DOHH2 (cell line): Measurements from ENCODE around the gene POU2F1.

Experiments
- H3F3A ChIP-seq: fragments of 200-600 bp; sonication (generic), shearing (Covaris generic); 2 replicates; pipeline ENCODE4 v1.6.0; 2016; ENCODE audit warnings: antibody characterized with exemption, mild to moderate bottlenecking; ENCODE audit not compliant: control insufficient read depth, insufficient read depth
- H3K27ac ChIP-seq: fragments of 200-600 bp; sonication (generic); 2 replicates; pipeline ENCODE4 v1.5.1; 2014; ENCODE audit warnings: low read depth, mild to moderate bottlenecking, low read length, moderate library complexity
- H3K27me3 ChIP-seq: fragments of 200-600 bp; sonication (generic); 2 replicates; pipeline ENCODE4 v1.6.1; 2014; ENCODE audit warnings: mild to moderate bottlenecking, low read length, mixed read lengths; ENCODE audit not compliant: control insufficient read depth
- H3K36me3 ChIP-seq: fragments of 200-600 bp; sonication (generic); 2 replicates; pipeline ENCODE4 v1.6.1; 2014; ENCODE audit warnings: mild to moderate bottlenecking, low read length, moderate library complexity, mixed read lengths; ENCODE audit not compliant: control insufficient read depth
- H3K4me1 ChIP-seq: fragments of 200-600 bp; sonication (generic); 2 replicates; pipeline ENCODE4 v1.6.1; 2014; ENCODE audit warnings: mild to moderate bottlenecking, low read length, mixed read lengths; ENCODE audit not compliant: control insufficient read depth
- H3K4me2 ChIP-seq: fragments of 200-600 bp; sonication (generic); 2 replicates; pipeline ENCODE4 v1.6.0; 2014; ENCODE audit warnings: mild to moderate bottlenecking, low read length, moderate library complexity
- H3K4me3 ChIP-seq: fragments of 200-600 bp; sonication (generic); 2 replicates; pipeline ENCODE4 v1.5.1; 2014; ENCODE audit warnings: mild to moderate bottlenecking, low read length, mixed read lengths
- H3K79me2 ChIP-seq: fragments of 200-600 bp; sonication (generic); 2 replicates; pipeline ENCODE4 v1.6.1; 2014; ENCODE audit warnings: mild to moderate bottlenecking, low read length, mixed read lengths; ENCODE audit not compliant: control insufficient read depth
- H3K9me2 ChIP-seq: fragments of 200-600 bp; sonication (generic); replicated peaks from 2 replicates; pipeline ENCODE4 v1.6.1; 2014; ENCODE audit warnings: mild to moderate bottlenecking, low read length, mixed read lengths; ENCODE audit not compliant: control insufficient read depth
- H3K9me3 ChIP-seq: fragments of 200-600 bp; sonication (generic); 2 replicates; pipeline ENCODE4 v1.6.1; 2014; ENCODE audit warnings: antibody characterized with exemption, low read length, mixed read lengths; ENCODE audit not compliant: control insufficient read depth, insufficient read depth
- H4K20me1 ChIP-seq: fragments of 200-600 bp; sonication (generic); 2 replicates; pipeline ENCODE4 v1.6.0; 2014; ENCODE audit warnings: low read depth, mild to moderate bottlenecking, antibody characterized with exemption, low read length, moderate library complexity; ENCODE audit not compliant: control insufficient read depth, insufficient read depth
- CTCF ChIP-seq: fragments of 200-600 bp; sonication (generic); IDR thresholded peaks from one replicate; pipeline ENCODE4 v1.5.1; 2014; ENCODE audit warnings: antibody characterized with exemption, mild to moderate bottlenecking, low read depth, low read length; ENCODE audit not compliant: poor library complexity, severe bottlenecking
- EZH2phosphoT487 ChIP-seq: fragments of 200-600 bp; sonication (generic); IDR thresholded peaks from 2 replicates; pipeline ENCODE4 v1.6.1; 2017; ENCODE audit warnings: borderline replicate concordance, mild to moderate bottlenecking, antibody characterized with exemption, low read length, moderate library complexity, mixed read lengths

Gene POU2F1

GRCh38 chr1:167345386-167345733 lies 124.7 kb downstream of the POU2F1 start:
- peaks cover 86% of the 10 kb centered on the region for H3K79me2 ChIP-seq
- no peak overlapping the region for H3K4me3 ChIP-seq
- H4K20me1 ChIP-seq: no peaks in the 10 kb centered on the region
- no peaks in the 10 kb centered on the region for H3K9me3 ChIP-seq
- H3K36me3 ChIP-seq: peaks cover 18% of the 10 kb centered on the region
- peaks cover 29% of the 10 kb centered on the region for H3K4me1 ChIP-seq
- TF ChIP-seq EZH2phosphoT487 (no peak), CTCF (no peak)
- no peaks in the 10 kb centered on the region for H3K9me2 ChIP-seq
- H3K27ac ChIP-seq: no peak overlapping the region
- 0 out of 2 replicates have a peak, but pooled peaks cover 4% of the 10 kb centered on the region for H3F3A ChIP-seq
- H3K4me2 ChIP-seq: no peak overlapping the region
- no peaks in the 10 kb centered on the region for H3K27me3 ChIP-seq

GRCh38 chr1:167357305-167357704 lies 136.6 kb downstream of the POU2F1 start:
- H3K27me3 ChIP-seq: no peaks in the 10 kb centered on the region
- H3K4me1 ChIP-seq: peaks cover 38% of the 10 kb centered on the region
- no peak overlapping the region for H3K27ac ChIP-seq
- H4K20me1 ChIP-seq: peaks cover 10% of the 10 kb centered on the region; the same call in 1 of the 2 replicates
- peaks cover 85% of the 10 kb centered on the region for H3K79me2 ChIP-seq
- H3K9me2 ChIP-seq: no peaks in the 10 kb centered on the region
- no peaks in the 10 kb centered on the region for H3K9me3 ChIP-seq
- H3K4me2 ChIP-seq: 0 out of 2 replicates have a peak overlapping the region, but pooled peaks have one; percentile 24
- H3K36me3 ChIP-seq: peaks cover 12% of the 10 kb centered on the region
- 0 out of 2 replicates have a peak, but pooled peaks cover under 1% of the 10 kb centered on the region for H3F3A ChIP-seq
- H3K4me3 ChIP-seq: no peak overlapping the region
- TF ChIP-seq CTCF (no peak), EZH2phosphoT487 (no peak)

- Histone ChIP-seq H3K9me3 (no peaks in the 10 kb centered on the region), H3K79me2 (peaks cover 88% of the 10 kb centered on the region), H3K27me3 (no peaks in the 10 kb centered on the region), H3K4me3 (no peak overlapping the region), H3K4me1 (peaks cover 38% of the 10 kb centered on the region), H3K9me2 (no peaks in the 10 kb centered on the region), H3K4me2 (no peak overlapping the region), H3K27ac (no peak overlapping the region), H3K36me3 (peaks cover 12% of the 10 kb centered on the region), H3F3A (no peaks in the 10 kb centered on the region), H4K20me1 (0 out of 2 replicates have a peak, but pooled peaks cover 5% of the 10 kb centered on the region)
- TF ChIP-seq EZH2phosphoT487 (no peak), CTCF (no peak)
These were observed 138.6 kb downstream of the POU2F1 start for GRCh38 chr1:167359295-167359694.
